SJCRH30 (cell line): Measurements from ENCODE around the gene CYB5R3. TPM values are rescaled to one million over a fixed set of nuclear protein-coding genes. Genes with fewer than 3 reads are reported as not detected.
"Not testable (repeated sequence)": the region's sequence is repeated elsewhere in the genome, so short reads cannot be mapped to it uniquely, and the experiment has no call there.

Source experiments
- DNase-seq, 2 experiments: peaks; one replicate each; pipeline ENCODE4 v3.0.0-alpha.2; 2015 to 2020
- H3K27ac ChIP-seq: fragments of 250-450 bp; sonication (Bioruptor Pico); 2 replicates; pipeline ENCODE4 v1.5.1; 2020; ENCODE audit warnings: mild to moderate bottlenecking, moderate library complexity
- H3K27me3 ChIP-seq: fragments of 250-450 bp; sonication (Bioruptor Pico); 2 replicates; pipeline ENCODE4 v1.5.1; 2020; ENCODE audit warnings: mild to moderate bottlenecking, moderate library complexity
- H3K36me3 ChIP-seq: fragments of 250-450 bp; sonication (Bioruptor Pico); 2 replicates; pipeline ENCODE4 v1.5.1; 2020; ENCODE audit warnings: mild to moderate bottlenecking, moderate library complexity
- H3K4me1 ChIP-seq: fragments of 250-450 bp; sonication (Bioruptor Pico); 2 replicates; pipeline ENCODE4 v1.5.1; 2020; ENCODE audit warnings: mild to moderate bottlenecking, moderate library complexity
- H3K4me3 ChIP-seq: fragments of 250-450 bp; sonication (Bioruptor Pico); 2 replicates; pipeline ENCODE4 v1.5.1; 2020; ENCODE audit warnings: mild to moderate bottlenecking, moderate library complexity
- H3K9me3 ChIP-seq: fragments of 250-450 bp; sonication (Bioruptor Pico); replicated peaks from 2 replicates; pipeline ENCODE4 v1.5.1; 2020; ENCODE audit warnings: mild to moderate bottlenecking, moderate library complexity
- total RNA-seq: library from RNA; depleted of rRNA; stranded (reverse); fragments of >200 nt; shearing (Covaris generic); gene quantifications from 2 replicates; pipeline ENCODE4 v1.2.3, GENCODE V29; 2014

CYB5R3 gene
- total RNA-seq, 1 experiment from 2014 or later: 73.9 TPM

GRCh38 chr22:42684462-42685195 is 35.4 kb upstream of the CYB5R3 start:
- no peaks in the 10 kb centered on the region for H3K27me3 ChIP-seq
- no peak overlapping the region for H3K4me3 ChIP-seq
- no peaks in the 10 kb centered on the region for H3K9me3 ChIP-seq
- no peaks in the 10 kb centered on the region for H3K36me3 ChIP-seq
- no peak for DNase-seq
- peaks cover 41% of the 10 kb centered on the region for H3K4me1 ChIP-seq
- no peak overlapping the region for H3K27ac ChIP-seq

DNA sequence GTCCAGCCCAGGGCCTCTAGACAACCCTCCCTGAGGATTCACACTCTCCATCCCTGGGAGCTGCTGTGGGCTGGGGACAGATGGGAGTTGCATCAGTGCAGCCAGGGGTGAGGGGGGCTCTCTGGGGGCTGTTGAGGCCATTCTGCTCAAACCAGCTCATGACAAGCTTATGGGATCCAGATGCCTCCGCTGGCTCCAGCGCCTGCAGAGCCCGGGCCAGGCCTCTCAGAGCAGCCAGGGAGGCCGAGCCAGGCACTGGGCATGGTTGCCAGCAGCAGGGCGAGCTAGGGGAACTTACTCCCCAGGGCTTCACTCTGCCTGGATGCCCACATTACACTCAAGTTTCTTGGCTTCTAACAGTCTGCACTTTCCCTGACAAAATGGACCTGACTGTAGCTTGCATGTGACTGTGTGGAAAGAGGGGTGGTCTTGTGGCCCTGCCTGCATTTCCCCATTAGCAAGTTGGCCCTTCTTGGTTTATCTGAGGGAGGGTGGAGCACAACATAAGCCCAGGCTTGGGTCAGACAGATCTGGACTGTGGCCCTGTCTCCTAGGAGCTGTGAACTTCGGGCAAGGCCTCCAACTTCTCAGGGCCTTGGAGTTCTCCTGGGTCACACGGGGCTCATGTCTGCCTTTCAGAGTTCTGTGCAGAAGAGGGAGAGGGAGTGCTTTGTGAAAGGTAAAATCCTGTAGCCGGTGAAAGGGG is 34.5 kb upstream of the CYB5R3 start:
- peaks cover 36% of the 10 kb centered on the region for H3K4me1 ChIP-seq
- H3K27me3 ChIP-seq: no peaks in the 10 kb centered on the region
- no peaks in the 10 kb centered on the region for H3K36me3 ChIP-seq
- no peak for DNase-seq
- H3K4me3 ChIP-seq: no peak overlapping the region
- H3K9me3 ChIP-seq: no peaks in the 10 kb centered on the region
- H3K27ac ChIP-seq: no peak overlapping the region

DNA sequence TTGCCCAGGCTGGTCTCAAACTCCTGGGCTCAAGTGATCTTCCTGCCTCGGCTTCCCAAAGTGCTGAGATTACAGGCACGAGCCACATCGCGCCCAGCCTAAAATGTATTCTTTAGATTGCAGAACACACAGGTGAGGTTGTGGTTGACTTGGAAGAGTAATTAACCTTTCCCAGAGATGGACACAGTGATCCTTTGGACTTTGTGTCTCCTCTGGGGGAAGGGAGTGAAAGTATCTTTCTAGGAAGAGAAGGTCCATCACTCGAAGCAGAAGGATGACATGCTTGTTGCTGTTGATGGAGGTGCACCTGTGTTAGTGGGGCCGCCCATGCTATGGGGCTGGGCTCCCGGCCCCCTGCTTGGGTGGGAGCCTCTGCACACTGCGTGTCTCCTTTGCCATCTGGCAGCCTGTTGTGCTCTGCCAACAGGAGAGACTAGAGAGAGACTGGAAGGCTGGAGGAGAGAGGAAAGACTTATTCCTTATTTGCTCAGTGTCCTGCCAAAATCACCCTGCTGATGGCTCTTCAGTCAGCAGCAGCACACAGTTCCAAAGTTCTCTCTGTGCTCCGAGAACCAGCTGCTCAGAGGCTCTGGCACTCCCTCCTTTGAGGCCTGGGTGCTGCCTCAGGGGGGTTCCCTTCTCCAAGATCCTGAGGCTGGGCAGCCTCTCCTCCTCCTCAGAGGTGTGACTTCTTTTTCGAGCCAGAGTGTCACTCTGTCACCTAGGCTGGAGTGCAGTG is 33.1 kb upstream of the CYB5R3 start:
- Histone ChIP-seq H3K36me3 (no peaks in the 10 kb centered on the region), H3K27me3 (no peaks in the 10 kb centered on the region), H3K27ac (no peak overlapping the region), H3K4me3 (no peak overlapping the region), H3K4me1 (peaks cover 24% of the 10 kb centered on the region), H3K9me3 (0 out of 2 replicates have a peak, but pooled peaks cover 4% of the 10 kb centered on the region)
- DNase-seq: no peak

DNA sequence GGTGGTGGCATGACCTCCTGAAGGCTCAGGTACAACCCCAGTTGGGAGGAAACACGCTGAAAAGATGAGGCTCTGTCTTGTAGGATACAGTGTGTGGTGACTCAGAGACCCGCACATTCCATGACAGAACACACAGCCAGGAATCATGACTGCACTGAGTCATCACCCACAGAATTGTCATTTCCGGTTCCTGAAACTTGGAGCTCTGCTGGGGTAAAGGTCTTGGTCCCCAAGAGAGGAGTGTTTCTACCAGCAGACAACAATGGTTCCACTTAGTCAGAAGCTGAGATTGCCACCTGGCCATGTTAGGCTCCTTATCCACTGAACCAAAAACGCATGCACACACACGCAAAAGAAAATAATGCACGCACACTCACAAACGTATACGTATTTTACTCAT is 31.5 kb upstream of the CYB5R3 start:
- no peak overlapping the region for H3K27ac ChIP-seq
- H3K36me3 ChIP-seq: no peaks in the 10 kb centered on the region
- peaks cover 8% of the 10 kb centered on the region; the same call in 1 of the 2 replicates for H3K4me1 ChIP-seq
- peak; percentile 53 to 62 for DNase-seq
- no peak overlapping the region for H3K4me3 ChIP-seq
- no peaks in the 10 kb centered on the region for H3K27me3 ChIP-seq
- 0 out of 2 replicates have a peak, but pooled peaks cover 4% of the 10 kb centered on the region for H3K9me3 ChIP-seq

GRCh38 chr22:42679691-42680090 is 30.5 kb upstream of the CYB5R3 start:
- no peak for DNase-seq
- Histone ChIP-seq H3K9me3 (0 out of 2 replicates have a peak, but pooled peaks cover 4% of the 10 kb centered on the region), H3K4me3 (no peak overlapping the region), H3K27ac (no peak overlapping the region), H3K4me1 (peaks cover 8% of the 10 kb centered on the region; the same call in 1 of the 2 replicates), H3K27me3 (no peaks in the 10 kb centered on the region), H3K36me3 (no peaks in the 10 kb centered on the region)

DNA sequence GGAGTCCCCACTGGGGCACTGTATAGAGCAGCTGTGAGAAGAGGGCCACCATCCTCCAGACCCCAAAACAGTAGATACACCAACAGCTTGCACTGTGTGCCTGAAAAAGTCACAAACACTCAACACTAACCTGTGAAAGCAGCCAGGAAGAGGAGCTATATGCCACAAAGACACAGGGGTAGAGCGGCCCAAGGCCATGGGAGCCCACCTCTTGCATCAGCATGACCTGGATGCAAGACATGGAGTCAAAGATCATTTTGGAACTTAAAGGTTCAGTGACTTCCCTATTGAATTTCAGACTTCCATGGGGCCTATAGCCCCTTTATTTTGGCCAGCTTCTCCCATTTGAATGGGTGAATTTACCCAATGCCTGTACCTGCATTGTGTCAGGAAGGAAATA is 29.7 kb upstream of the CYB5R3 start:
- no peaks in the 10 kb centered on the region for H3K36me3 ChIP-seq
- H3K9me3 ChIP-seq: 0 out of 2 replicates have a peak, but pooled peaks cover 4% of the 10 kb centered on the region
- DNase-seq: no peak
- H3K27me3 ChIP-seq: no peaks in the 10 kb centered on the region
- H3K27ac ChIP-seq: no peak overlapping the region
- H3K4me3 ChIP-seq: no peak overlapping the region
- peaks cover 8% of the 10 kb centered on the region; the same call in 1 of the 2 replicates for H3K4me1 ChIP-seq

- H3K4me1 ChIP-seq, H3K36me3 ChIP-seq, DNase-seq, H3K9me3 ChIP-seq, H3K27ac ChIP-seq, H3K4me3 ChIP-seq, H3K27me3 ChIP-seq: not testable (repeated sequence)
Observed at GRCh38 chr22:42677936-42678335, 28.7 kb upstream of the CYB5R3 start.

GRCh38 chr22:42676059-42676607 is 26.9 kb upstream of the CYB5R3 start:
- no peak overlapping the region for H3K4me3 ChIP-seq
- H3K4me1 ChIP-seq: peaks cover 8% of the 10 kb centered on the region; the same call in 1 of the 2 replicates
- no peak for DNase-seq
- H3K36me3 ChIP-seq: no peaks in the 10 kb centered on the region
- H3K9me3 ChIP-seq: 0 out of 2 replicates have a peak, but pooled peaks cover 4% of the 10 kb centered on the region
- H3K27ac ChIP-seq: no peak overlapping the region
- H3K27me3 ChIP-seq: no peaks in the 10 kb centered on the region

- Histone ChIP-seq H3K4me1 (no peaks in the 10 kb centered on the region), H3K9me3 (0 out of 2 replicates have a peak, but pooled peaks cover 4% of the 10 kb centered on the region), H3K27me3 (no peaks in the 10 kb centered on the region), H3K4me3 (no peak overlapping the region), H3K27ac (no peak overlapping the region), H3K36me3 (no peaks in the 10 kb centered on the region)
- DNase-seq: peak; percentile 24 to 49
Observed at GRCh38 chr22:42673898-42674401, 24.8 kb upstream of the CYB5R3 start.

DNA sequence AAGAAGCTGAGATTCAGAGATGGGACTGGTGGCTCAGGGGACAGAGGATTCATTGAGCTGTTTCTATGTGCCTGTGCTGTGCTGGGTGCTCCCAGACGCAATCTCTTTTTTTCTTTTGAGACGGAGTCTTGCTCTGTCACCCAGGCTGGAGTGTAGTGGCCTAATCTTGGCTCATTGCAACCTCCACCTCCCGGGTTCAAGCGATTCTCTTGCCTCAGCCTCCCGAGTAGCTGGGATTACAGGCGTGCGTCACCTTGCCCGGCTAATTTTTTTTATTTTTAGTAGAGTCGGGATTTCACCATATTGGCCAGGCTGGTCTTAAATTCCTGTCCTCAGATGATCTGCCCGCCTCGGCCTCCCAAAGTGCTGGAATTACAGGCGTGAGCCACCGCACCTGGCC is 23.9 kb upstream of the CYB5R3 start:
- H3K4me3 ChIP-seq, DNase-seq, H3K4me1 ChIP-seq, H3K27me3 ChIP-seq, H3K27ac ChIP-seq, H3K36me3 ChIP-seq, H3K9me3 ChIP-seq: not testable (repeated sequence)

GRCh38 chr22:42670921-42671709 is 21.9 kb upstream of the CYB5R3 start:
- H3K4me3 ChIP-seq: no peak overlapping the region
- peak; percentile 38 to 55 for DNase-seq
- no peaks in the 10 kb centered on the region for H3K4me1 ChIP-seq
- no peaks in the 10 kb centered on the region for H3K9me3 ChIP-seq
- no peaks in the 10 kb centered on the region for H3K36me3 ChIP-seq
- no peak overlapping the region for H3K27ac ChIP-seq
- no peaks in the 10 kb centered on the region for H3K27me3 ChIP-seq

GRCh38 chr22:42670046-42670445 is 20.9 kb upstream of the CYB5R3 start:
- H3K27me3 ChIP-seq: no peaks in the 10 kb centered on the region
- no peak for DNase-seq
- H3K36me3 ChIP-seq: no peaks in the 10 kb centered on the region
- H3K27ac ChIP-seq: no peak overlapping the region
- no peak overlapping the region for H3K4me3 ChIP-seq
- H3K9me3 ChIP-seq: no peaks in the 10 kb centered on the region
- H3K4me1 ChIP-seq: no peaks in the 10 kb centered on the region

GRCh38 chr22:42666393-42666792 is 17.2 kb upstream of the CYB5R3 start:
- H3K4me3 ChIP-seq, H3K27ac ChIP-seq, DNase-seq, H3K27me3 ChIP-seq, H3K9me3 ChIP-seq, H3K4me1 ChIP-seq, H3K36me3 ChIP-seq: not testable (repeated sequence)
